Panc1 (cell line): Measurements from ENCODE around the gene ITFG1.

Experiments
- CTCF ChIP-seq: fragments of 450-650 bp; IDR thresholded peaks from 2 replicates; pipeline ENCODE4 v1.5.1; 2017; ENCODE audit warnings: mild to moderate bottlenecking
- POLR2AphosphoS5 ChIP-seq: IDR thresholded peaks from 2 replicates; pipeline ENCODE4 v1.6.1; 2012; ENCODE audit warnings: mild to moderate bottlenecking, low read depth, low read length, moderate library complexity
- SIN3A ChIP-seq: IDR thresholded peaks from 2 replicates; pipeline ENCODE4 v1.6.1; 2012; ENCODE audit warnings: low read depth, mild to moderate bottlenecking, low read length, moderate library complexity, borderline replicate concordance; ENCODE audit not compliant: insufficient read depth

GRCh38 chr16:47475786-47476185 lies 14.9 kb upstream of the ITFG1 start:
- no peak for TF ChIP-seq CTCF
- no peak for TF ChIP-seq POLR2AphosphoS5
- no peak for TF ChIP-seq SIN3A
